Measurements from ENCODE around the gene MMP1. TPM values are rescaled to one million over a fixed set of nuclear protein-coding genes. Genes with fewer than 3 reads are reported as not detected.

Gene MMP1
- total and polyA plus RNA-seq, 2 of the 4 experiments (the other 2 are of a cell fraction), result 166 to 245 TPM

- TF ChIP-seq RAD21 (IDR thresholded peaks at IDR 0.05; ENCODE audit: low read length), result peak; percentile 52
Measured at GRCh38 chr11:102810950-102811660, 13.1 kb upstream of the MMP1 start (continued).

- no peaks in the 10 kb centered on the region for H3K9me3 ChIP-seq (ENCODE audit: control insufficient read depth, insufficient read depth, low read length)
- in situ Hi-C loops (cut with MboI; ENCODE audit: low sequenced_read_pairs), result loop anchor here (10.0 kb wide), 1 partner anchor 245 kb away; no protein-coding TSS in a partner anchor
- WGBS, 2 experiments (ENCODE audit: extremely low coverage in 2 of 2, insufficient read length in 1 of 2), result 67% methylated on average over 1 of the region's 2 CpGs; no CpG with 5 or more reads in 1 of the 2 experiments
- POLR2A ChIA-PET (ENCODE audit: unreplicated experiment), result no interaction called here
- no peak overlapping the region for H3K23ac ChIP-seq (ENCODE audit: low read depth, low read length)
- no peak overlapping the region for H4K8ac ChIP-seq (ENCODE audit: low read depth in 2 of 2, low read length in 2 of 2)
- dilution Hi-C loops (cut with HindIII; ENCODE audit: low sequenced_read_pairs, unreplicated experiment), result no loop called here
- no peak overlapping the region for H2BK120ac ChIP-seq (ENCODE audit: low read depth, low read length)
- H2AK9ac ChIP-seq (replicated peaks; ENCODE audit: low read depth, low read length, poor library complexity), result no peak overlapping the region
- no peak overlapping the region for H2BK15ac ChIP-seq (ENCODE audit: low read depth, low read length)
- no peak overlapping the region for H3K4ac ChIP-seq (ENCODE audit: low read depth, low read length)
- no peak overlapping the region for H3K27ac ChIP-seq (ENCODE audit: insufficient read depth, low read length)
- no peak overlapping the region for H3K9ac ChIP-seq (ENCODE audit: low read depth, low read length)
- BruUV-seq (replicated peaks), result no TSS peak
- H3K14ac ChIP-seq (replicated peaks; ENCODE audit: low read depth, low read length), result no peak overlapping the region
- H4K91ac ChIP-seq (ENCODE audit: insufficient read depth, low read depth, low read length), result no peak overlapping the region
- H3K4me3 ChIP-seq (ENCODE audit: insufficient read depth, low read depth, low read length), result no peak overlapping the region
- no peak for ATAC-seq (ENCODE audit: low read depth)
- H3K36me3 ChIP-seq (ENCODE audit: control insufficient read depth, insufficient read depth, low read length), result no peaks in the 10 kb centered on the region
- intact Hi-C loops (cut with micrococcal nuclease), result loop anchor here (2.0 to 5.0 kb wide), 2 partner anchors 131 to 247 kb away; no protein-coding TSS in a partner anchor
- no peak overlapping the region for H2BK20ac ChIP-seq (ENCODE audit: low read depth, low read length)
- no peaks in the 10 kb centered on the region for H3K4me1 ChIP-seq (ENCODE audit: control insufficient read depth, insufficient read depth, low read length)
- H4K5ac ChIP-seq (ENCODE audit: low read depth, low read length), result no peak overlapping the region
- H2AFZ ChIP-seq (replicated peaks; ENCODE audit: low read length, poor library complexity), result no peak overlapping the region
- peaks cover 3% of the 10 kb centered on the region for H3K27me3 ChIP-seq (ENCODE audit: control insufficient read depth, insufficient read depth, low read length)
- H3K4me2 ChIP-seq (ENCODE audit: low read depth, low read length), result no peak overlapping the region
- no peak overlapping the region for H2AK5ac ChIP-seq (ENCODE audit: low read depth, low read length)
- no peaks in the 10 kb centered on the region for H3K9me1 ChIP-seq (ENCODE audit: insufficient read depth, low read length)
- no peak for DNase-seq
- CTCF ChIA-PET, result interaction anchor here (1.1 to 2.3 kb wide), 2 partner anchors 18 to 131 kb away, joined by 3 to 10 read pairs; no protein-coding TSS in a partner anchor
- no peaks in the 10 kb centered on the region for H4K20me1 ChIP-seq (ENCODE audit: insufficient read depth, low read length)
- no peak overlapping the region for H2BK5ac ChIP-seq (ENCODE audit: low read depth, low read length, poor library complexity, severe bottlenecking)
- H3K79me1 ChIP-seq (ENCODE audit: low read depth in 1 of 2, low read length in 2 of 2), result no peaks in the 10 kb centered on the region
- H3K56ac ChIP-seq (ENCODE audit: extremely low read depth, insufficient read depth, low read length), result no peak overlapping the region
- H3K18ac ChIP-seq (ENCODE audit: low read depth, low read length), result no peak overlapping the region
- no peak for TF ChIP-seq CHD1 (IDR thresholded peaks at IDR 0.05; ENCODE audit: low read depth, low read length)
- no peak for TF ChIP-seq MAZ (IDR thresholded peaks at IDR 0.05; ENCODE audit: borderline replicate concordance, low read depth, low read length)
- TF ChIP-seq CEBPB (IDR thresholded peaks at IDR 0.05; ENCODE audit: low read depth, low read length), result no peak
- TF ChIP-seq SMC3 (IDR thresholded peaks at IDR 0.05; ENCODE audit: low read depth, low read length), result no peak
- TF ChIP-seq BHLHE40 (IDR thresholded peaks at IDR 0.05; ENCODE audit: low read depth, low read length), result no peak
- no peak for TF ChIP-seq RCOR1 (IDR thresholded peaks at IDR 0.05; ENCODE audit: insufficient replicate concordance, low read length)
- TF ChIP-seq POLR2A (IDR thresholded peaks at IDR 0.05; ENCODE audit: low read depth, low read length), result no peak
- TF ChIP-seq, protein P1, sequence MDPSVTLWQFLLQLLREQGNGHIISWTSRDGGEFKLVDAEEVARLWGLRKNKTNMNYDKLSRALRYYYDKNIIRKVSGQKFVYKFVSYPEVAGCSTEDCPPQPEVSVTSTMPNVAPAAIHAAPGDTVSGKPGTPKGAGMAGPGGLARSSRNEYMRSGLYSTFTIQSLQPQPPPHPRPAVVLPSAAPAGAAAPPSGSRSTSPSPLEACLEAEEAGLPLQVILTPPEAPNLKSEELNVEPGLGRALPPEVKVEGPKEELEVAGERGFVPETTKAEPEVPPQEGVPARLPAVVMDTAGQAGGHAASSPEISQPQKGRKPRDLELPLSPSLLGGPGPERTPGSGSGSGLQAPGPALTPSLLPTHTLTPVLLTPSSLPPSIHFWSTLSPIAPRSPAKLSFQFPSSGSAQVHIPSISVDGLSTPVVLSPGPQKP (IDR thresholded peaks at IDR 0.05; ENCODE audit: borderline replicate concordance, low read depth, low read length), result no peak
- TF ChIP-seq USF2 (IDR thresholded peaks at IDR 0.05; ENCODE audit: low read depth, low read length), result no peak
- no peak for TF ChIP-seq RAD21 (IDR thresholded peaks at IDR 0.05; ENCODE audit: low read length)
- no peak for TF ChIP-seq MXI1 (IDR thresholded peaks at IDR 0.05; ENCODE audit: borderline replicate concordance, low read depth, low read length)
- no peak for TF ChIP-seq RFX5 (IDR thresholded peaks at IDR 0.05; ENCODE audit: low read depth, low read length)
- TF ChIP-seq FOS (IDR thresholded peaks at IDR 0.05; ENCODE audit: low read depth, low read length), result no peak
- no peak for TF ChIP-seq NFE2L2 (IDR thresholded peaks at IDR 0.05; ENCODE audit: low read depth, low read length)
Measured at GRCh38 chr11:102809971-102810370, 12.0 kb upstream of the MMP1 start.

Data from IMR-90 (cell line).